ENCODE data around the gene CRAT.

DNA sequence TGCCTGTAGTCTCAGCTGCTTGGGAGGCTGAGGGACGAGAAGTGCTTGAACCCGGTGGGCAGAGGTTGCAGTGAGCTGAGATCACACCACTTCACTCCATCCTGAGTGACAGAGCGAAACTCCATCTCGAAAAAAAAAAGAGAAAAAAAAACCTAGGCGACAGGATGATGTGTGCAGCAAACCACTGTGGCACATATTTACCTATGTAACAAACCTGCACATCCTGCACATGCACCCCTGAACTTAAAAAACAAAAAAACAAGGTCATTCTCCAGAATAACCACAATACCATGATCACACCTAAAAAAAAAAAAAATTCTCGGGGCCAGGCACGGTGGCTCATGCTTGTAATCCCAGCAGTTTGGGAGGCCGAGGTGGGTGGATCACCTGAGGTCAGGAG, 37.2 kb downstream of the CRAT start:
- TF ChIP-seq, protein P1, sequence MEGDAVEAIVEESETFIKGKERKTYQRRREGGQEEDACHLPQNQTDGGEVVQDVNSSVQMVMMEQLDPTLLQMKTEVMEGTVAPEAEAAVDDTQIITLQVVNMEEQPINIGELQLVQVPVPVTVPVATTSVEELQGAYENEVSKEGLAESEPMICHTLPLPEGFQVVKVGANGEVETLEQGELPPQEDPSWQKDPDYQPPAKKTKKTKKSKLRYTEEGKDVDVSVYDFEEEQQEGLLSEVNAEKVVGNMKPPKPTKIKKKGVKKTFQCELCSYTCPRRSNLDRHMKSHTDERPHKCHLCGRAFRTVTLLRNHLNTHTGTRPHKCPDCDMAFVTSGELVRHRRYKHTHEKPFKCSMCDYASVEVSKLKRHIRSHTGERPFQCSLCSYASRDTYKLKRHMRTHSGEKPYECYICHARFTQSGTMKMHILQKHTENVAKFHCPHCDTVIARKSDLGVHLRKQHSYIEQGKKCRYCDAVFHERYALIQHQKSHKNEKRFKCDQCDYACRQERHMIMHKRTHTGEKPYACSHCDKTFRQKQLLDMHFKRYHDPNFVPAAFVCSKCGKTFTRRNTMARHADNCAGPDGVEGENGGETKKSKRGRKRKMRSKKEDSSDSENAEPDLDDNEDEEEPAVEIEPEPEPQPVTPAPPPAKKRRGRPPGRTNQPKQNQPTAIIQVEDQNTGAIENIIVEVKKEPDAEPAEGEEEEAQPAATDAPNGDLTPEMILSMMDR (IDR thresholded peaks at IDR 0.05; ENCODE audit: poor library complexity), result no peak
- TF ChIP-seq EZH2 (IDR thresholded peaks at IDR 0.05; ENCODE audit: borderline replicate concordance), result no peak

All from hepatocyte (in vitro differentiated cells).